ENCODE data around the gene TJP1.
"Not testable (repeated sequence)": the region's sequence is repeated elsewhere in the genome, so short reads cannot be mapped to it uniquely, and the experiment has no call there.

The TJP1 gene

DNA sequence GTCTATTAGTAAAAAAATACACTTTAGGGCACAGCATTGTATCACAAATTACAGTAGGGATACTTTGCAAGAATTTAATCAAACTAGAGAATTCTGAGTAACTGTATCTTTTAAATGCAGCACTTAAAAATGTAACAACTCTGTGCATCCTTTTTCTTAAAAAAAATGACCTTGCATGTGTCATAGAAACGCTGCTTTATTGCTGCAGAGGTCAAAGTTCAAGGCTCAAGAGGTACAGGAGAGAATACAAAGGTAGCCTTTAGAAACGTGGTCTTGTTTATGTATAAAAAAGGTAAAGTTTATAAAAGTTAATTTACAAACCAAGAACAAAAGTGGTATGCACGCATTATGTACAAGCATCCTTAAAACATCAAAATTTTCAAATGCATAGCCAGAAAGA lies 122.0 kb downstream of the TJP1 start:
- no peak for DNase-seq (ENCODE audit: low read depth)

DNA sequence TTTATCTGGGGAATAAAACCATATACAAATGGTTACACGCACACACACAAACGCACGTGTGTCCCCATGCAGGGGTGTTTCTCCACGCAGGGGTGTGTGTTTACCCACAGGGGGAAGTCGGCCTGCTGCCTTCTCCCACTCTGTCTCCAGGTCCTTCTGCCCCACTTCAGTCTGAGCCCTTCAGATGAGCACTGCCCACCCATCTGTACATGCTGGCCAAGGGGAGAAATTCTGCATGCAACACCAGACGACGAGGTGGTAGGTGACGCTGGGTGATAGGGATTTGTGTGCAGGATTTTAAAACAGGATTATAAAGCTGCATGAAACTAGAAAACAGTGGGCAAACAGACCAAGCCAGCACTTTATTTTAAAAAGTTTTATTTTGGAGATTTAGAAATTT lies 122.5 kb downstream of the TJP1 start:
- no peak for DNase-seq (ENCODE audit: low read depth)

DNA sequence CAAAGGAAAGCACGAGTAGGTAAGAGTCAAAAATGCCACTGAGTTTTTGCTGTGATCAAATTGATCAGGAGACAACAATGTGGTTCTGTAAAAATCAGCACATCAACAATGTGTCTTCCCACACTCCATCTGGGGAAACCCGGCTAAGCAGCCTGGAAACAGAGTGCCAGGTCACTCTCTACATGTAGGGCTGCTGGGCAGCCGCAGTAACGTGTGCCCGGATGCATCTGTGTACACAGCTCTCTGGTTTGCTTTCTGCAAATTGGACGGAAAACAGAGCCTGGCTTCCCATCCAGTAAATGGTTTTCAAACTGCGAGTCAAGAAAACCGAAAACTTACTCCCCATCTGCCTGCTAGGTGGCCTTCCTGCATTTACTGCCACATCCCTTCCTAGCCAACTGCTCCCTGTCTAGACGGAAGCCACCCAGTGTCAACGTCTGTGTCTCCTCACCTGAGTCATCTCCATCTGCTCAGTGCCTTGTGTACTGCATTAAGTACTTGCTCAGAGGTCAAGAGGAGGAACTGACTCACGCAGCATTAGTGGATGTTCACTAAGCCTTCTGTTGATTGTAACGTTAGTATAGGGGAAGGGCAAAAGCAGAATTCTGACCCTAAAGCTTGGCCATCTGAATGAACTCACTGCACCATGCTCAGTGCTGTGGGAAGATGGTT lies 124.1 kb downstream of the TJP1 start:
- DNase-seq (ENCODE audit: low read depth) = no peak

DNA sequence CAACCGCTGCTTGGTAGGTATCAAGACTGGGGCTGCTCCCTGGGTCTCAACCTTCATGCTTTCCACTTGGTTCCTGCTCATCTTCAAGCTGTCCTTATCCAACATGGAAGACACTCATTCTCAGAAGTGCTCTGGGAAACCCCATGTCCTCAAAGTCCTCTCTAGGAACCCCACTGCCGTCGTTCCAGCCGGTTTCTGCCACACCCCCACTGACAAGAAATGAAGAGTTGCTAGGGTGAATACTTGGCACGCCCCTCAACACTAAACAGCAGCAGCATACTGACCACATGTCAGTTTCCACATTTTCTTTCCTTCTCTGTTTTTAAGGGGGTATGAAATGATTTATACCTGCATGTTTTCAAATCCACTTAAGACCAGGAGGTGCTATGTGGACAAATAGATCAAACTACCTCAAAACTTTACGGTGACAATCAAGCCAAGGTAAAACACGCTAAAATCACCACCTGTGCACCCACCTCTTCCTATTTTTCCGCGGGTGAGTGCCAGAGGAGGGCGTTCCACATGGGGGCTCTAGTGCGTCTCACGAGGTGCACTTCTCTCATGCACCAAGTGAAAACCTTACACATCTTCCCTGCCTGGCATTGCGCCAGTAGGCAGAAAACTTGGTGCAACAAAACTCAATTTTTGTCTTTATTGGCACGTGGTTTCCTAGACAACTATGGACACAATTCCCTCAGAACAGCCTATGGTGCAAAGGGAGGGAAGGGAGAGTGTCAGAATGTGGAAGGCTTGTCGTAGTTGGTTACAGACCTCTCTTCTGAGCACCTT lies 125.1 kb downstream of the TJP1 start:
- DNase-seq (ENCODE audit: low read depth) = no peak

DNA sequence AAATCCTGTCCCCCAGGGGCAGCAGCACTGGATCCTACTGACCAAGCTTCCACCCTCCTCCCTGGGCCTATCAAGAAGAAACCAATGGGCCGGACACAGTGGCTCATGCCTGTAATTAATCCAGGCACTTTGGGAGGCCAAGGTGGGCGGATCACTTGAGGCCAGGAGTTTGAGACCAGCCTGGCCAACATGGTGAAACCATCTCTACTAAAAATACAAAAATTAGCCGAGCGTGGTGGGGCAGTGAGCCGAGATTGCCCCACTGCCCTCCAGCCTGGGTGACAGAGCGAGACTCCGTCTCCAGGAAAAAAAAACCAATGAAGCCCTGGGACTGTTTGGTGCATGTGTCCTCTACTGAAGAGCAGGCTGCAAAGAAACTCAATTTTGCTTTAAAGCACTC lies 125.8 kb downstream of the TJP1 start:
- not testable (repeated sequence) for DNase-seq (ENCODE audit: low read depth)

DNA sequence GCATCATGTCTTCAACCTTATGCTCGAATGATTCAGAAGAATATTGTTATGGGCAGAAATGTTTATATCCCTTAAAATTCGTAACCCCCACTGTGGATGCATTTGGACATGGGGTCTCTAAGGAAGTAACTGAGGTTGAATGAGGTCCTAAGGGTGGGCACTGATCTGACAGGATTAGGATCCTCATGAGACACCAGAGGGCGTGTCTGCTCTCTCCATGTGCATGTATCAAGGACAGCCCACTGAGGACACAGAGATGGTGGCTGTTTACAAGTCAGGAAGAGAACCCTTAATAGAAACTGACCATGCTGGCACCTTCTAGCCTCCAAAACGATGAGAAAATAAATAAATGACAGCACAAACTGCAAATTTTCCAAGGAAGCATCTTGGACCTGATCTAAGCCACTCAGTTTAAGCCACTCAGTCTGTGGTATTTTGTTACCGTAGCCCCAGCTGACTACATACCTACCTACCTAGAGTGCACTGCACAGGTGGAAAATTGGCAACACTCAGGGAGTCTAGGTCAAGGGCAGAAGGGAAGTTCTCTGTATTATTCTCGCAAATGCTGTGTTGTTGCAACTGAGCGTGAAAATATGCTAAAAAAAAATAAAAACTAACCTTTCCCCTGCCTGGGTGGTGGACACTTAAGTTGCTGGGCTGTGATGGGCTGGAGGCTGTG lies 126.6 kb downstream of the TJP1 start:
- no peak for DNase-seq (ENCODE audit: low read depth)

DNA sequence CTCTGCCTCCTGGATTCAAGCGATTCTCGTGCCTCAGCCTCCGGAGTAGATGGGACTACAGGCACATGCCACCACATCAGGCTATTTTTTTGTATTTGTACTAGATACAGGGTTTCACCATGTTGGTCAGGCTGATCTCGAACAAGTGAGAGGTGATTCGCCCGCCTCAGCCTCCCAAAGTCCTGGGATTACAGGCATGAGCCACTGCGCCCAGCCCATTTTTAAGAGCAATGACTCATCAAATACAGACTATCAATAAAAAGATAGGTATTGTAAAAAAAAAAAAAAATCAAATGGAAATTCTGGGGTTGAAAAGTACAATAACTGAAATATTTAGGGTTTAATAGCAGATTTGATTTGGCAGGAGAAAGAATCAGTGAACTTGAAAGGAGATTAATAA lies 129.0 kb downstream of the TJP1 start:
- DNase-seq (ENCODE audit: low read depth) = no peak

DNA sequence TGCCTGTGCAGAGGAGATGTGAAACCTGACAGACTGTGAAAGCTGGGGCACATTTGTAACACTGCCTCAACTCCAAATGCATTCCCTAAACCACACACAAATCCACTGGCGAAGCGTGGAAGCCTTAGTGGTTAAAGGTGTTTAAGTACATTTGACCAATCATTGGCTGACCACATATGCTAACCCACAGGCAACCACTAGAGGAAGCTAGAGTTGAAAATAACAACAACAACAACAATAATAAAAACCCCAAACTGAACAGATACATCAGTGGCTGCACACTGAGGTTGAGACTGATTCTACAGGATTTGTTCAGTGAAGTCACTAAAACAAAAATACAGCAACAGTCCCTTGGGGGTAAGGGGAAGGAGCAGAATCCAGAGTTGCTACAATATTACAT lies 129.7 kb downstream of the TJP1 start:
- DNase-seq (ENCODE audit: low read depth) = no peak

DNA sequence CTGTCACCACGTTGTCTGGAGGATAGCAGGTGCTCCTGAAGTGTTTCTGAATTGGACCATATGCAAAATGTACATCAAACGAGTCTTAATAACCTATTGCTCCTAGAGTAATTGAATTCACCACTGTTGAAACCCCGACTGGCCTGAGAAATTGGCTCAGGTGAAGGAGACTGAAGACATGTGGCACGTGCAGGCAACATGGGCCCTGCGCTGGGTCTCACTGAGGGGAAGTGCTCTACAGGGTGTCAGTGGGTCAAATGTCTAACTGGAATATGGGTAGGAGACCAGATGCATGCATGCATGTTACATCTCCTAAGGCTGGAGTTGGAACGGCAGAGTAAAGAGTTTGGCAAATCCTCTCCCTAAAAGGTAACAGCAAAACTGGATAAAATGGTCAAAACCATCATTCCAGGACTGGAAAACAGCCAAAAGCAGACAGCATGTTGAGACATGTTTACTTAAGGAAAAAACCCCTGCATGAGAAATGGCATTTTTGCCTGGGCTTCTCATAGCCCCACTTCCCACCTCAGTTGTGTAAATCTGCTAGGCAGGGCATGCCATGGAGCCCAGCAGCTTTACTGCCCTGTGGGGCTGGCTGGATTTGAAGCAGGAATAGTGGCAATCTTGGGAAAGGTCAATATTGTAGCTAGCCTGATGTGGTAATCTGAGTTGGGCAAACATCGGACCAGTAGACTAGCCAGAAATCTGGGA lies 131.3 kb downstream of the TJP1 start:
- DNase-seq (ENCODE audit: low read depth) = no peak

DNA sequence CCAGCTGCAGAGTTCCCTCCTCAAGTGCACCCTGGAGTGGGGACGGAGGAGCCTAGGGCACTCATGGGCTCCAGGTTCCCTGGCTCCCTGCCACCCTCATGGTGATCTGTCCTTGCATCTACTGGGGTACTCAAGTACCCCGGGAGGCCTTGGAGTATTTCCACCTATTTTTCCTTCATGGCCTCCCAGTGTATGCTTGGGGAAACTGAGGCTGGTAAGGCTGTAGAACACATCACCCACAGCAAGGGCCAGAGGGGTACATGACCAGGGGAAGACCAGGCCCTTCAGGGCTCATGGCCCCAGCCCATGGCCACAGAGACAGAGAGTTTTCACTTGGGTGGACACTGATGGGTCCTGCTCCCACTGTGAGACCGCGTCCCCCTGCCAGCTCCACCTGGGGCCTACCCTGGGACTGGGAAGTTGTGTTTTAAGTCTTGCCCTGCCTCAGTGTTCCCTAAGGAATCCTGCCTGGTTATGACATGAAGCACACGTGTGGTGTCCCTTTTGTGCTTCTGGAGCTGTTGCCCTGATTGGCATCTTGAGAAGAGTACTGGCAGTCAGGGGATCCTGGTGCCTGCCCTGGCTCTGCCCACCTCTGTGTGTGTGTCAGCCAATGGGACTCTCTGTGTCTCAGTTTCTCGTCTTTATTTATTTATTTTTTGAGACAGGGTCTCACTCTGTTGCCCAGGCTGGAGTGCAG lies 132.8 kb downstream of the TJP1 start:
- no peak for DNase-seq (ENCODE audit: low read depth)

DNA sequence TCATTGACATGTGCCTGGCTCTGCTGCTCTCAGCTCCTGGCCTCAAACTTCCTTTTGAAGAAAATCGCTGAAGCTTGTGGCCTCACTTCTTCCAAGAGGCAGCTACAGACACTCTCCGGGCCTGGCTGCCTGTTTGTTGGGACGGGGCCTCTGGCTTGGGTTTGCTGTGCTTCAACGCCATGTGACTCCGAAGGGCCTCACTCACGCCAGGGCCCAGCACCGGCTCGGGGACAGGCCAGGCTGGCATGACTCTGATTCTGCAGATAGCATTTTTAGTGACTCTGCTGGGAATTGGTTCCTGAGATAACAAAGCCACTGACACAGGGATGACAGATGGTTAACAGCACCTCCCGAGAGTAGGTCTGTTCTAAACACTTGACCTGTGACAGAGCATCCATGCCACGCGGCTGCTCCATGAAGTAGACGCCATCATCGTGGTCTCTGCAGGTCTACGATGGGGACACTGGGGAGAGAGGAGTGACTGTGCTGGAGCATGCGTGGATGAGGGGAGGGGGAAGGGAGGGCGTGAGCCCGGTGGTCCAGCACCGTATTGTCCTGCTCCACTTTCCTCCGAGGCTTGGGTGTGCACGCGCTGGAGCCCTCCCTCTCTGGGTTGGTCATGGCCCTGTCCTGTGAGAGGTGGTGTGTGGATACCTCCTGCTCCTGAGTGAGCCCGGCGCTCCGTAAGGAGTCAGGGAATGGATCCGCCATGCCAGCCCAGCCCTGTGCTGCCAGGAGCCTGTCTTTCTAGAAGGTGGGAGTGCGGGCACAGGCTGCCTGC lies 133.6 kb downstream of the TJP1 start:
- DNase-seq (ENCODE audit: low read depth) = no peak

DNA sequence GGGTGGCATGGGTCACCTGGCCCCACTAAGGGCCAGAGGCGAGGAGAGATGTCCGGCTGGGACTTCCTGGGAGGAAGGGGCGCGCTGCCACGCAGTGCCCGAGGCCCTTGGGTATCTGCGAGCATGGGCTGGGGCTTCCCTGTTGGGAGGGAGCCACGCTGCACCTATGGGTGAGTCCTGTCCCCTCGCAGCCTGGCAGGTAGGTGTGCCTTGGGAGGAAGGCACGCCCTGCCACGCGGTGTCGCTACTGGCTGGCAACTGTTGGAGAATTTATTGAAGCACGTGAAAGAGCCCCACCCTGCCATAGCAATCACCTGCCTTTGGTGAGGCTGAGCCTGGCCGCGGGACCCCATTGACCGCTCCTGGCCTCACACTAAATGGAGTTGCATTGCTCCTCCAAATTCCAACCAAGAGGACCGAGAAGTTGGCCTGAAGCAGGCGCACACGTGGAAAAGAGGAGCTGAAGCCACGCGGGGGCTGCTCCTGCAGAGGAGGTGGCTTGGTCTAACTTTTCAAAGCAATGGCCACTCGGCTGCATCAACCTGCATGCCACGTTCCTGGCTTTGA lies 134.2 kb downstream of the TJP1 start:
- DNase-seq (ENCODE audit: low read depth) = no peak

DNA sequence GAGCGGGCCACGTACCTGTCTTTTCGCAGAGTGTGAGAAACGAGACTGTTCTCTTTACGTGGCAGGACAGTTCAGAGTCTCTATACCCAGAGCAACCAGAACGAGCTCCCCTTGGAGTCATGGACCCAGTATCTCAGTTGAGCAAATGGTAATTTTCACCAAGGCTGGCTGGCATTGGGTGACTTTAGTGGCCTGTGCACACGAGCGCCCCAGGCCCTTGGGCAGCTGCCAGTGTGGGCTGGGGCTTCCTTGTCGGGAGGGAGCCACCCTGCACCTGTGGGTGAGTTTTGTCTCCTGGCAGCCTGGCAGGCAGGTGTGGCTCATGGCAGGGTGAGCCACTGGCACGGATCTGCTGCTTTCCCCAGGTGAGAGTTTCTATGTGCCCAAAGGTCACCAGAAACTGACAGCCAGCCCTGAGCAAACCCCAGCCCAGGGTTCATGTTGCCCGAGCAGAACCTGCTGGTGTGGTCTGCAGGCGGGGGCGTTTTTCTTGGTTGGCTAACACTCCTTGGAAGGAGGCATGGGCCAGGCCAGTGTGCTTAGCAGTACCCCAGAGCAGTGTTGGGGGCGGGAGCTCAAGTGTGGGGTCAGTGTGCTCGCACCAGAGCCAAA lies 135.0 kb downstream of the TJP1 start:
- DNase-seq (ENCODE audit: low read depth) = no peak

DNA sequence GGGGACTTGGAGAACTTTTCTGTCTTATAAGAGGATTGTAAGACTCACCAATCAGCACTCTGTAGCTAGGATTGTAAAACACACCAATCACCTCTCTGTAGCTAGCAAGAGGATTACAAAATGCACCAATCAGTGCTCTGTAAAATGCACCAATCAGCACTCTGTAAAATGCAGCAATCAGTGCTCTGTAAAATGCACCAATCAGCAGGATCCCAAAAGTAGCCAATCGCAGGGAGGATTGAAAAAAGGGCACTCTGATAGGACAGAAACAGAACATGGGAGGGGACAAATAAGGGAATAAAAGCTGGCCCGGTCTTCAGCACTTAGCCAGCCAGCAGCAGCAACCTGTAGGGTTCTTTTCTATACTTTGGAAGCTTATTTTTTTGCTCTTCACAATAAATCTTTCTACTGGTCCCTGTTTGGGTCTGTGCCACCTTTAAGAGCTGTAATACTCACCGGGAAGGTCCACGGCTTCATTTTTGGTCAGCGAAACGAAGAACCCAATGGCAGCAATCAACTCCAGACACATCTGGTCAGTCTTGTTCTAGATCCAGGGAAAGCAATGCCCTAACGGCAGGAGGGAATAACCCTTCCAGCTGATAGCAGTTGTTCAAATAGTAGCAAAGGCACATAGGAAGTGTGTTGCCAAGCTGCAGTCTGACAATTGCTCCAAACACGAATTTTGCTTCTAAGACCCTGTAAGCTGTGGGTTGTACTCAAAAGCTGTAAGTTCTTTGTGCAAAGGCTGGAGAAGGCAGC lies 135.6 kb downstream of the TJP1 start:
- DNase-seq (ENCODE audit: low read depth) = no peak

DNA sequence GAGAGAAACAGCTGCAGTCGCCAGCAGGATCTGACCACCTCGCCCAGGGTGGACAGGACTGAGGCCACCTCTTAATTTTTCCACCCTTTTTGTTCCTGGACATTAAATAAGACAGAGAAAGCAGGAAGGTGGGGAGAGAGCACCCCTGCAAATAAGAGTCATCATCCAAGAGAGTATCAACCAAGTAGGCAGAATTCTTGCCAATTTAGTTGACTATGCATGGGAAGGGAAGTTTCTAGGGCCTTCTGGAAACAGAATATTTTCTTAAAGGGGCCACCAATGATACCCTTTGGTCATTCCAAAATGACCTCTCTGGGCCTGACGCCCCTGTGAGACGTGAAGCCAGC lies 136.2 kb downstream of the TJP1 start:
- DNase-seq (ENCODE audit: low read depth) = no peak

DNA sequence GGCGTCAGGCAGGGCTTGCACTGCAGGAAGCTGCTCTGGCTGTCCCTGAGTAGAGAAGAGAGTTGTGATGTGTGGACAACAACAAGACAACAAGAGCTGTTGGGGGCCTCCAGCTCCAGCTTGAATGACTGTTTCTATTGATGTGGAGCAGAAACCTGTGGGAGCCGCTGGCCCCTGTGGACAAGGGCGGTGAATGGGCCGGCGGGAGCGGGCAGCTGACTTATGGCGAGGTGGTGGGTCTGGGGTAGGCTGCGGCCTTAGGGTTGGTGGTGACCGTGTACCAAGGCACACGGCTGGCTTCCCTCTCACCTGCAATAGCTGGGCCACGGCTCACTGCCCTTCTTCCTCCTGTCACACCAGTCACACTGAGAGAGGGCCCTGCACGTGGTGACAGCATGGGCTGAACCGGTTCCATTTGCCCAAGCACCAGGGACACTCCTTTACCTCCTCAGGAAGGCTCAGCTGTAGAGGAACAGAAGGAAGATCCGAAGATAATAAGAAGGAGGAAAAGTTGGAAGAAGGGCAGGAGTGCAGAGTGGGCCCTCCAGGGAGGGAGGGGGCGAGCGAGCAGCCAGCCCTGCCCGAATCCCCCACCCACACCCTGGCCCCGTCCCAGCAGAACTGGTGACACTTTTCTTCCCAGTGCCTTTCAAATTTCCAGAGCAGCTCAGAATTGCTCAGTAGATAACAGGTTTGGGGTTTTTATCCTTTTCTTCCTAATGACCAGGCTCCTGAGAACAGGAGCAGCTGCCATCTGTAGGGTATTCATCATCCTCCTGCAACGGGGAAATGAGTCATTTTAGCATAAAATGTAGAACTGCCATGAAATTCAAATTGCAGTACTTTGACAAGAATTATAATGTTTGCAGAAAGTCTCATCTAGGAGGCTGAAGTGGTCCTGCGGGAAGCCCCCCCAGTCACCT lies 136.9 kb downstream of the TJP1 start:
- DNase-seq (ENCODE audit: low read depth) = no peak

DNA sequence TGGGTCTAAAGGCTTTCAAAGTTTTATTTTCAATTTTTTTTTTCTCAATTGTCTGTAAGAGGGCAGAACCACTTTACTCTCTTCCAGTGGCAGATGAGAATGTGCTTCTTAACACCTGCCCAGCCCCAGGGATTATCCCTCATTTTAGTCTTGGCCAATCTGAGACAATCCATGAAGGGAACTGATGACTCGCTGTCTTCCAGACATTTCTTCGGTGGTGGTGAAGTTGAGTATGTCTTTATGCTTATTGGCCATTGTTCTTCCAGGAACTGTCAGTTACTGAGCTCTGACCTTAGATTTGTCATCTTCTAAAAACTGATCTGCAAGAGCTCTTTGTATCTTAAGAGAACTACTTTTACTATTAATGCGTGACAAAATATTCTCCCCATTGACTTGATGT lies 139.5 kb downstream of the TJP1 start:
- DNase-seq (ENCODE audit: low read depth) = no peak

DNA sequence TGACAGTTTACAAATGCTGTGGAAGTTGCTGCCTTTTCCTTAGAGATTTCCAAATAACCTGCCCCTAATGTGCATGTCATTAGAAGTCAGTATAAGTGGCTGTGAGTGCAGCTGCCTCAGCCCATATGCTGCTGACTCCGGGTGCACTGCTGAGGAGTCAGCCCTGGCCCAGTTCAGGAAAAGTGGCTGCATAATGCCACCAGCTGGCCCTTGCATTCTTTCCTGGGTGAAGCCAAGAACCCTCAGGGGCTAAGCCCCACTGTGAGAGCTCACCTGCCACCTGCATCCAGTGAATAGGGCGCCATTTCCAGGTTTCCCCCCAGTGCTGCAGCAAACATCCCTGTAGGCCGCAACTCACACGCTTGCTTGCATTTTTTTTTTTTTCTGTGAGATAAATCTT lies 139.9 kb downstream of the TJP1 start:
- no peak for DNase-seq (ENCODE audit: low read depth)

DNA sequence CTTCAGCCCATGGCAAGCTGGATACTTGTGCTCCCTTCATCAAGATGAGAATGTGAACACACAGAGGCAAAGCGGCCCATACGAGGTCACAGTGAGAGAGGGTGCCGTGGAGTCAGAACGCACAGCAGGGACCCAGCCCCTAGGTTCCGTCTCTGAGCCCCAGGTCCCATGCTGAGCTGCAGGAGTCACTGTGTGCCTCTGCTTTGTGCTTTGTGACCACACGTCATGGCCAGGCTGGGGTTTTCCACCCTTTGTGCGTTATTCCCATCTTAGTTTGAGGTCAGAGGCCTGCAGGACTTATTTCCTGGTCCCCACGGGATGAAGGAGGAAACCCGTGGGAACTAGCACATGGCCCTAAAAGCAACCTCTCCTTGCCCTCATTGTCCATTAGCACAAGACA lies 140.3 kb downstream of the TJP1 start:
- no peak for DNase-seq (ENCODE audit: low read depth)
